Suprapubic skin (tissue), 4 donors: ENCODE data around the gene TTBK2. TPM values are rescaled to one million over a fixed set of nuclear protein-coding genes. Genes with fewer than 3 reads are reported as not detected.

Experiments
- DNase-seq, 2 donors: peaks; one replicate each; pipeline ENCODE4 v3.0.0-alpha.2; 2019; ENCODE audit warnings: low spot score in 2 of 2
- H3K27ac ChIP-seq: fragments of 200-600 bp; sonication (generic); one replicate; pipeline ENCODE4 v1.5.1; 2019
- H3K27me3 ChIP-seq: fragments of 200-600 bp; sonication (generic); one replicate; pipeline ENCODE4 v1.5.1; 2019
- H3K36me3 ChIP-seq: fragments of 200-600 bp; sonication (generic); one replicate; pipeline ENCODE4 v1.5.1; 2019
- H3K4me1 ChIP-seq: fragments of 200-600 bp; sonication (generic); one replicate; pipeline ENCODE4 v1.5.1; 2019
- H3K4me3 ChIP-seq: fragments of 200-600 bp; sonication (generic); one replicate; pipeline ENCODE4 v1.5.1; 2019; ENCODE audit warnings: mild to moderate bottlenecking
- H3K9me3 ChIP-seq: fragments of 200-600 bp; sonication (generic); one replicate; pipeline ENCODE4 v1.5.1; 2019
- EP300 ChIP-seq: sonication (generic); formaldehyde crosslinking; IDR thresholded peaks from one replicate; pipeline ENCODE4 v1.6.1; 2017; ENCODE audit warnings: antibody characterized with exemption
- POLR2A ChIP-seq, 2 donors: fragments of 450-650 bp; IDR thresholded peaks; one replicate each; pipeline ENCODE4 v1.6.1; 2017; ENCODE audit warnings: antibody characterized with exemption in 2 of 2, mild to moderate bottlenecking in 2 of 2, moderate library complexity in 2 of 2
- POLR2AphosphoS5 ChIP-seq, 3 donors: sonication (generic); formaldehyde crosslinking; IDR thresholded peaks; one replicate each; pipeline ENCODE4 v1.6.1; 2017; ENCODE audit warnings: antibody characterized with exemption in 3 of 3
- WGBS: methylation state at CpG from one replicate; pipeline ENCODE4 v1.1.5; 2018; 5-methylcytosine and 5-hydroxymethylcytosine counted together
- total RNA-seq, 4 donors: library from RNA; depleted of rRNA; stranded (reverse); fragments of >200 nt; gene quantifications; one replicate each; pipeline ENCODE4 v1.1.0, GENCODE V29; 2016
- TF ChIP-seq, protein P1 (sequence below), 2 donors: fragments of 200-600 bp in 1 of 2; fragments of 450-650 bp in 1 of 2; sonication (generic) in 1 of 2; IDR thresholded peaks; one replicate each; pipeline ENCODE4 v1.5.1; 2016 to 2019; ENCODE audit warnings: antibody characterized with exemption in 2 of 2, mild to moderate bottlenecking in 1 of 2, moderate library complexity in 1 of 2

The TTBK2 gene
- total RNA-seq, 4 donors from 2014 or later = 10.5 to 20.6 (median 14.8) TPM

DNA sequence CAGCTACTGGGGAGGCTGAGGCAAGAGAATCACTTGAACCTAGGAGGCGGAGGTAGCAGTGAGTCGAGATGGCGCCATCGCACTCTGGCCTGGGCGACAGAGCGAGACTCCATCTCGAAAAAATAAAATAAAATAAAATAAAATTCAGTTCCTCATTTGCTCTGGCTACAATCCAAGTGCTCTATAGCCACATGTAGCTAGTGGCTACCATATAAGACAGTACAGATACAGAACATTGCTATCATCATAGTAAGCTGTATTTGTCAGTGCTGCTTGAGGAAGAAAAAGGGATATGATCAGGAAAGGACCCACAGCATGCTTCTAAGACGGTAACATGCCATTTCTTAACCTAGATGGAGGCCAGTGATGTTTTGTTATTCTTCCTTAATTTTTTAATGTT, 95.0 kb downstream of the TTBK2 start:
- Histone ChIP-seq H3K9me3 (no peaks in the 10 kb centered on the region), H3K27ac (no peak overlapping the region), H3K27me3 (no peaks in the 10 kb centered on the region), H3K4me3 (no peak overlapping the region), H3K36me3 (peaks cover 16% of the 10 kb centered on the region), H3K4me1 (no peaks in the 10 kb centered on the region)
- WGBS = 94% methylated on average over 8 of the region's 8 CpGs
- TF ChIP-seq, protein P1, sequence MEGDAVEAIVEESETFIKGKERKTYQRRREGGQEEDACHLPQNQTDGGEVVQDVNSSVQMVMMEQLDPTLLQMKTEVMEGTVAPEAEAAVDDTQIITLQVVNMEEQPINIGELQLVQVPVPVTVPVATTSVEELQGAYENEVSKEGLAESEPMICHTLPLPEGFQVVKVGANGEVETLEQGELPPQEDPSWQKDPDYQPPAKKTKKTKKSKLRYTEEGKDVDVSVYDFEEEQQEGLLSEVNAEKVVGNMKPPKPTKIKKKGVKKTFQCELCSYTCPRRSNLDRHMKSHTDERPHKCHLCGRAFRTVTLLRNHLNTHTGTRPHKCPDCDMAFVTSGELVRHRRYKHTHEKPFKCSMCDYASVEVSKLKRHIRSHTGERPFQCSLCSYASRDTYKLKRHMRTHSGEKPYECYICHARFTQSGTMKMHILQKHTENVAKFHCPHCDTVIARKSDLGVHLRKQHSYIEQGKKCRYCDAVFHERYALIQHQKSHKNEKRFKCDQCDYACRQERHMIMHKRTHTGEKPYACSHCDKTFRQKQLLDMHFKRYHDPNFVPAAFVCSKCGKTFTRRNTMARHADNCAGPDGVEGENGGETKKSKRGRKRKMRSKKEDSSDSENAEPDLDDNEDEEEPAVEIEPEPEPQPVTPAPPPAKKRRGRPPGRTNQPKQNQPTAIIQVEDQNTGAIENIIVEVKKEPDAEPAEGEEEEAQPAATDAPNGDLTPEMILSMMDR (IDR thresholded peaks at IDR 0.05) = no peak
- no peak for DNase-seq

DNA sequence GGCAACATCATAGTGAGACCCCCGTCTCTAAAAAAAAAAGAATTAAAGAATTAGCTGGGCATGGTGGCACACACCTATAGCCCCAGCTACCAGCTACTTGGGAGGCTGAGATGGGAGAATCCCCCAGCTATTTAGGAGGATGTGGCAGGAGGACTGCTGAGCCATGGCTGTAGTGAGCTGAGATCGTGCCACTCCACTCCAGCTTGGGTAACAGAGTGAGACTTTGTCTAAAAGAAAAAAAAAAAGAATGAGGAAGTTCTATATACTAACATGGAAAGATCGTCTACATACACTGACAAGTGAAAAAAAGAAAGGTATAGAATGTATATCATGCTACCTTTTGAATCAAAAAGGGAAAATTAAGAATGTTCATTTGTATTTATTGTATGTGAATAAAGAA, 99.8 kb downstream of the TTBK2 start:
- H3K4me3 ChIP-seq = no peak overlapping the region
- no peaks in the 10 kb centered on the region for H3K4me1 ChIP-seq
- H3K27ac ChIP-seq = no peak overlapping the region
- TF ChIP-seq POLR2AphosphoS5 (IDR thresholded peaks at IDR 0.05) (no peak), POLR2A (IDR thresholded peaks at IDR 0.05) (no peak), EP300 (no peak)
- TF ChIP-seq, protein P1 (IDR thresholded peaks at IDR 0.05) = no peak
- no peaks in the 10 kb centered on the region for H3K27me3 ChIP-seq
- H3K36me3 ChIP-seq = no peaks in the 10 kb centered on the region
- H3K9me3 ChIP-seq = no peaks in the 10 kb centered on the region
- DNase-seq = no peak
- 86% methylated on average over 3 of the region's 3 CpGs for WGBS

DNA sequence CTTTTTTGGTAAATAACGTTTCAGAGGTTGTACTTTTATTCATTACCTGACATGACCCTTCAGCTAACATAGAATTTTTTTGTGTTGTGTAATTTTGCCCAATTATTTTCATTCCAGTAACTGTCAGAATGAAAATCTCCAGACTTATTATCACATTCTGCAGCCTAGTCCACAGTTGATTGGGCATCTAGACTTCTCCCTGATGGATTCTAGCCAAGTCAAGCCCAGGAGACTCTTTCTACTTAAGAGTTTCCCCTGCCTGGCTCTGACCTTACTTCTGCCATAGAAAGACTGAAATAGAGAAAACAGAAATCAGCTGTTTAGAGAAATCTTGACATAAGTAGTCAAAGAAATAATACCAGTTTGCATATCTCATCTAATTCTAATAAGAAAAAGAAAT, 100.8 kb downstream of the TTBK2 start:
- Histone ChIP-seq H3K27me3 (no peaks in the 10 kb centered on the region), H3K27ac (no peak overlapping the region), H3K4me1 (no peaks in the 10 kb centered on the region), H3K4me3 (no peak overlapping the region), H3K9me3 (no peaks in the 10 kb centered on the region), H3K36me3 (no peaks in the 10 kb centered on the region)
- DNase-seq = no peak
- WGBS = 75% methylated on average over 1 of the region's 1 CpG
- TF ChIP-seq POLR2A (IDR thresholded peaks at IDR 0.05) (no peak), EP300 (no peak), POLR2AphosphoS5 (IDR thresholded peaks at IDR 0.05) (no peak)
- TF ChIP-seq, protein P1 (IDR thresholded peaks at IDR 0.05) = no peak

- Histone ChIP-seq H3K9me3 (no peaks in the 10 kb centered on the region), H3K36me3 (peaks cover 14% of the 10 kb centered on the region), H3K27me3 (no peaks in the 10 kb centered on the region), H3K4me1 (no peaks in the 10 kb centered on the region), H3K27ac (no peak overlapping the region), H3K4me3 (no peak overlapping the region)
- TF ChIP-seq POLR2A (IDR thresholded peaks at IDR 0.05) = no peak
- no peak for DNase-seq
Observed at GRCh38 chr15:42811433-42811832, 109.1 kb downstream of the TTBK2 start.

GRCh38 chr15:42808913-42809312, 111.7 kb downstream of the TTBK2 start:
- no peak for DNase-seq
- TF ChIP-seq, protein P1 (IDR thresholded peaks at IDR 0.05) = no peak
- TF ChIP-seq EP300 (no peak), POLR2AphosphoS5 (IDR thresholded peaks at IDR 0.05) (no peak), POLR2A (IDR thresholded peaks at IDR 0.05) (no peak)
- Histone ChIP-seq H3K36me3 (peaks cover 14% of the 10 kb centered on the region), H3K4me1 (no peaks in the 10 kb centered on the region), H3K9me3 (no peaks in the 10 kb centered on the region), H3K4me3 (no peak overlapping the region), H3K27ac (no peak overlapping the region), H3K27me3 (no peaks in the 10 kb centered on the region)
- WGBS = 97% methylated on average over 1 of the region's 1 CpG

GRCh38 chr15:42805266-42805665, 115.3 kb downstream of the TTBK2 start:
- H3K27ac ChIP-seq = no peak overlapping the region
- no peak for DNase-seq
- no peaks in the 10 kb centered on the region for H3K4me1 ChIP-seq
- TF ChIP-seq POLR2A (IDR thresholded peaks at IDR 0.05) (no peak), EP300 (no peak), POLR2AphosphoS5 (IDR thresholded peaks at IDR 0.05) (no peak)
- TF ChIP-seq, protein P1 (IDR thresholded peaks at IDR 0.05) = no peak
- H3K27me3 ChIP-seq = no peaks in the 10 kb centered on the region
- 98% methylated on average over 5 of the region's 5 CpGs for WGBS
- H3K4me3 ChIP-seq = no peak overlapping the region
- no peaks in the 10 kb centered on the region for H3K9me3 ChIP-seq
- peaks cover 34% of the 10 kb centered on the region for H3K36me3 ChIP-seq
